ENCODE results near the gene IQCB1. TPM values are rescaled to one million over a fixed set of nuclear protein-coding genes. Genes with fewer than 3 reads are reported as not detected.
A peak's percentile ranks its signal among the peaks of the same experiment; 100 is the strongest.

Gene IQCB1
- total RNA-seq, 4 donors from 2014 or later = 4.5 to 52.1 (median 29.1) TPM

DNA sequence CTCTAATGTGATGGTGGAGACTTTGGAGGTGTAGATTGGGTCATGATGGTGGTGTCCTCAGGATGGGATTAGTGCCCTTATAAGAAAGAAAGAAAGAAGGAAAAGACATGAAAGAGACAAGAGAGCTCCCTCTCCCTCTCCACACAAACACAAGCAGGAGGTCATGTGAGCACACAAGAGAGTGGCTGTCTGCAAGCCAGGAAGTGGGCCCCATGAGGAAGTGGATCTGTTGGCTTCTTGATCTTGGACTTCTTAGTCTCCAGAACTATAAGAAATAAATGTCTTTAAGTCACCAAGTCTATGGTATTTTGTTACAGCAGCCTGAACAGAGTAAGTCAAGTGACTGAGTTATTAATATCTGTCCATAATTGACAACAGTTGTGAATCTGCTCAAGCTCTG is 17.1 kb downstream of the IQCB1 start:
- no peaks in the 10 kb centered on the region for H3K4me1 ChIP-seq
- H3K36me3 ChIP-seq = peaks cover 0 to 32% (median 6%) of the 10 kb centered on the region in 4 donors
- H3K4me3 ChIP-seq = no peak overlapping the region
- TF ChIP-seq POLR2A (IDR thresholded peaks at IDR 0.05) = no peak
- no peak for TF ChIP-seq POLR2AphosphoS5 (IDR thresholded peaks at IDR 0.05)
- TF ChIP-seq, protein P1, sequence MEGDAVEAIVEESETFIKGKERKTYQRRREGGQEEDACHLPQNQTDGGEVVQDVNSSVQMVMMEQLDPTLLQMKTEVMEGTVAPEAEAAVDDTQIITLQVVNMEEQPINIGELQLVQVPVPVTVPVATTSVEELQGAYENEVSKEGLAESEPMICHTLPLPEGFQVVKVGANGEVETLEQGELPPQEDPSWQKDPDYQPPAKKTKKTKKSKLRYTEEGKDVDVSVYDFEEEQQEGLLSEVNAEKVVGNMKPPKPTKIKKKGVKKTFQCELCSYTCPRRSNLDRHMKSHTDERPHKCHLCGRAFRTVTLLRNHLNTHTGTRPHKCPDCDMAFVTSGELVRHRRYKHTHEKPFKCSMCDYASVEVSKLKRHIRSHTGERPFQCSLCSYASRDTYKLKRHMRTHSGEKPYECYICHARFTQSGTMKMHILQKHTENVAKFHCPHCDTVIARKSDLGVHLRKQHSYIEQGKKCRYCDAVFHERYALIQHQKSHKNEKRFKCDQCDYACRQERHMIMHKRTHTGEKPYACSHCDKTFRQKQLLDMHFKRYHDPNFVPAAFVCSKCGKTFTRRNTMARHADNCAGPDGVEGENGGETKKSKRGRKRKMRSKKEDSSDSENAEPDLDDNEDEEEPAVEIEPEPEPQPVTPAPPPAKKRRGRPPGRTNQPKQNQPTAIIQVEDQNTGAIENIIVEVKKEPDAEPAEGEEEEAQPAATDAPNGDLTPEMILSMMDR (IDR thresholded peaks at IDR 0.05) = no peak
- TF ChIP-seq EP300 (IDR thresholded peaks at IDR 0.05; ENCODE audit: low read depth) = no peak
- no peak for DNase-seq
- no peak overlapping the region for H3K27ac ChIP-seq
- no peaks in the 10 kb centered on the region for H3K27me3 ChIP-seq
- H3K9me3 ChIP-seq = peaks cover 2 to 3% of the 10 kb centered on the region in 2 donors
- intact Hi-C loops (cut with DNase I; ENCODE audit: low total_unique reads) = no loop called here
- in situ Hi-C loops (cut with MboI; ENCODE audit: low pct_ligation_motif_present in 1 of 4, low pct_unique_long_range_greater_than_20kb in 1 of 4, low sequenced_read_pairs in 3 of 4) = no loop called here

GRCh38 chr3:121809249-121809648 is 25.6 kb downstream of the IQCB1 start:
- in situ Hi-C loops (cut with MboI; ENCODE audit: low pct_ligation_motif_present in 1 of 4, low pct_unique_long_range_greater_than_20kb in 1 of 4, low sequenced_read_pairs in 3 of 4) = no loop called here
- H3K27me3 ChIP-seq = no peaks in the 10 kb centered on the region
- no peak for DNase-seq
- intact Hi-C loops (cut with DNase I; ENCODE audit: low total_unique reads) = no loop called here
- H3K36me3 ChIP-seq = peaks cover 0 to 20% (median 2%) of the 10 kb centered on the region in 4 donors
- TF ChIP-seq, protein P1 (IDR thresholded peaks at IDR 0.05) = no peak
- no peak for TF ChIP-seq EP300 (IDR thresholded peaks at IDR 0.05; ENCODE audit: low read depth)
- no peak for TF ChIP-seq POLR2A (IDR thresholded peaks at IDR 0.05)
- H3K4me1 ChIP-seq = peaks cover 0 to 9% (median 4%) of the 10 kb centered on the region in 4 donors
- H3K27ac ChIP-seq = peak overlapping the region in 1 of 4 donors; percentile 9
- H3K4me3 ChIP-seq = no peak overlapping the region
- 0% methylated on average over 1 of the region's 1 CpG for WGBS, 2 donors (ENCODE audit: low coverage in 1 of 2)
- no peaks in the 10 kb centered on the region for H3K9me3 ChIP-seq

DNA sequence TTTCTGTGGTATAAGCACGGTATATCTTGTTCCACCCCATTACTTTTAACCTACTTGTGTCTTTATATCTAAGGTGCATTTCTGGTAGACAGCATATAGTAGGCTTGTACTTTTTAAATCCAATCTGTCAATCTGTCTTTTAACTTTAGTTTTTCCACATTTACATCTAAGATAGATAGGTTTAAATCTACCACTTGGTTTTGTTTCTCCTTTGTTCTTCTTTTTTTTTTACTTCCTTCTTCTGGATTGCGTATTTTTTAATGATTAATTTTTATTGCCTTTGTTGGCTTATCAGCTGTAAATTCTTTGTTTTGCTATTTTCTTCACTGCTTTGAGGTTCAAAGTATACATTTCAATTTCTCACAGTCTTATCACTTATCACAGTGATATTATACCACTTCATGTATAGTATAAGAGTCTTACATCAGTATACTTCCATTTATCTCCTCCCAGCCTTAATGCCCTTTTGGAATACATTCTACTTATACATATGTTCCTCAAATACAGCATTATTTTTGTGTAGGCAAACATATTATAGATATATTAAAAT is 31.0 kb downstream of the IQCB1 start:
- Histone ChIP-seq H3K4me1 (peaks cover 0 to 12% (median 5%) of the 10 kb centered on the region in 4 donors), H3K4me3 (no peak overlapping the region), H3K36me3 (peaks cover 0 to 20% (median 0%) of the 10 kb centered on the region in 4 donors), H3K9me3 (no peaks in the 10 kb centered on the region), H3K27ac (peak overlapping the region in 1 of 4 donors; percentile 14), H3K27me3 (no peaks in the 10 kb centered on the region)
- intact Hi-C loops (cut with DNase I; ENCODE audit: low total_unique reads) (no loop called here), in situ Hi-C loops (cut with MboI; ENCODE audit: low pct_ligation_motif_present in 1 of 4, low pct_unique_long_range_greater_than_20kb in 1 of 4, low sequenced_read_pairs in 3 of 4) (no loop called here)
- DNase-seq = no peak
- no peak for TF ChIP-seq POLR2A (IDR thresholded peaks at IDR 0.05)
- TF ChIP-seq, protein P1 (IDR thresholded peaks at IDR 0.05) = no peak
- no peak for TF ChIP-seq POLR2AphosphoS5 (IDR thresholded peaks at IDR 0.05)
- WGBS, 2 donors (ENCODE audit: low coverage in 1 of 2) = 50 to 53% methylated on average over 2 of the region's 2 CpGs

GRCh38 chr3:121800906-121801305 is 34.0 kb downstream of the IQCB1 start:
- no peak for DNase-seq
- Histone ChIP-seq H3K36me3 (peaks cover 0 to 9% (median 0%) of the 10 kb centered on the region in 4 donors), H3K9me3 (no peaks in the 10 kb centered on the region), H3K4me3 (no peak overlapping the region), H3K27me3 (no peaks in the 10 kb centered on the region), H3K4me1 (peaks cover 0 to 12% (median 5%) of the 10 kb centered on the region in 4 donors), H3K27ac (no peak overlapping the region)
- intact Hi-C loops (cut with DNase I; ENCODE audit: low total_unique reads) (no loop called here), in situ Hi-C loops (cut with MboI; ENCODE audit: low pct_ligation_motif_present in 1 of 4, low pct_unique_long_range_greater_than_20kb in 1 of 4, low sequenced_read_pairs in 3 of 4) (no loop called here)
- TF ChIP-seq POLR2AphosphoS5 (IDR thresholded peaks at IDR 0.05) (no peak), POLR2A (IDR thresholded peaks at IDR 0.05) (no peak), EP300 (IDR thresholded peaks at IDR 0.05; ENCODE audit: low read depth) (no peak)
- TF ChIP-seq, protein P1 (IDR thresholded peaks at IDR 0.05) = no peak

Data from transverse colon (tissue), 4 donors.